Measurements from ENCODE around the gene MN1. TPM values are rescaled to one million over a fixed set of nuclear protein-coding genes. Genes with fewer than 3 reads are reported as not detected.
A peak's percentile ranks its signal among the peaks of the same experiment; 100 is the strongest.

MN1 gene
- total and polyA plus RNA-seq, 2 of the 8 experiments (the other 6 are each of a cell fraction or from before 2014, with no cell fraction given), result 3.1 to 4.9 TPM

GRCh38 chr22:27754888-27755480 is 46.6 kb downstream of the MN1 start:
- Histone ChIP-seq H3K4ac (replicated peaks; ENCODE audit: insufficient read length, low read depth, low read length) (no peak overlapping the region), H3K4me3 (ENCODE audit: extremely low read depth in 1 of 4, insufficient read depth in 2 of 4, low read depth in 3 of 4, low read length in 4 of 4) (no peak overlapping the region), H3K18ac (ENCODE audit: extremely low read depth, low read length) (no peak overlapping the region), H4K20me1 (replicated peaks in 1 of 2; ENCODE audit: control insufficient read depth in 1 of 2, insufficient read depth in 2 of 2, low read length in 2 of 2) (no peaks in the 10 kb centered on the region), H3K23me2 (ENCODE audit: low read depth, low read length) (no peaks in the 10 kb centered on the region), H2AFZ (ENCODE audit: low read length) (no peak overlapping the region), H4K5ac (ENCODE audit: insufficient read length, low read depth, low read length) (no peak overlapping the region), H4K8ac (ENCODE audit: extremely low read depth, insufficient read depth, low read length) (peak overlapping the region; percentile 20; the same call in 1 of the 2 replicates), H3K4me1 (replicated peaks in 1 of 4; ENCODE audit: control insufficient read depth in 3 of 4, insufficient read depth in 4 of 4, low read length in 3 of 4) (peaks cover 0 to 15% (median 9%) of the 10 kb centered on the region in 4 experiments; a peak in 6 of 7 replicates), H2BK5ac (ENCODE audit: low read depth, low read length) (no peak overlapping the region), H3K36me3 (ENCODE audit: control insufficient read depth in 2 of 4, insufficient read depth in 4 of 4, low read length in 3 of 4) (no peaks in the 10 kb centered on the region), H2BK12ac (ENCODE audit: low read depth, low read length) (peak overlapping the region; percentile 18; the same call in 1 of the 2 replicates), H4K91ac (replicated peaks; ENCODE audit: insufficient read length, low read length) (no peak overlapping the region), H3K14ac (ENCODE audit: insufficient read length) (no peak overlapping the region), H2BK20ac (ENCODE audit: low read length) (no peak overlapping the region; the same call in 1 of the 2 replicates), H3K27ac (ENCODE audit: low read depth, low read length) (no peak overlapping the region), H3K79me1 (ENCODE audit: low read depth, low read length) (no peaks in the 10 kb centered on the region), H2BK15ac (ENCODE audit: low read length) (no peak overlapping the region), H3K79me2 (ENCODE audit: control insufficient read depth in 1 of 2, insufficient read depth in 2 of 2, low read length in 2 of 2) (no peaks in the 10 kb centered on the region), H3K4me2 (ENCODE audit: insufficient read depth in 1 of 2, low read depth in 2 of 2, low read length in 2 of 2) (no peak overlapping the region), H3K9ac (replicated peaks in 1 of 4; ENCODE audit: extremely low read depth in 1 of 4, low read depth in 3 of 4, low read length in 3 of 4) (no peak overlapping the region), H3K23ac (ENCODE audit: insufficient read length) (no peak overlapping the region), H2AK5ac (ENCODE audit: low read depth, low read length) (no peak overlapping the region), H3K9me3 (ENCODE audit: insufficient read depth in 2 of 2, low read depth in 1 of 2, low read length in 1 of 2) (no peaks in the 10 kb centered on the region), H2BK120ac (replicated peaks; ENCODE audit: low read depth, low read length) (no peak overlapping the region), H3K27me3 (replicated peaks in 1 of 4; ENCODE audit: control insufficient read depth in 3 of 4, extremely low read depth in 1 of 4, insufficient read depth in 3 of 4, low read length in 3 of 4) (no peaks in the 10 kb centered on the region; a peak in 1 of 7 replicates), H3K56ac (replicated peaks; ENCODE audit: insufficient read length, low read depth, low read length) (no peak overlapping the region)
- 89% methylated on average over 8 of the region's 8 CpGs; no CpG with 5 or more reads in 1 of the 2 experiments for WGBS, 2 experiments (ENCODE audit: extremely low coverage in 1 of 2, insufficient coverage in 1 of 2, insufficient read length in 1 of 2, insufficient replicate concordance in 2 of 2, low coverage in 1 of 2, low lambda C conversion rate in 2 of 2, missing lambda C conversion rate in 1 of 2)
- TF ChIP-seq KDM1A (IDR thresholded peaks at IDR 0.05; ENCODE audit: borderline replicate concordance, low read length) (peak; percentile 57; the same call in 1 of the 2 replicates), SIX5 (IDR thresholded peaks at IDR 0.05; ENCODE audit: low read depth, low read length) (no peak)
- TF ChIP-seq, protein P1, sequence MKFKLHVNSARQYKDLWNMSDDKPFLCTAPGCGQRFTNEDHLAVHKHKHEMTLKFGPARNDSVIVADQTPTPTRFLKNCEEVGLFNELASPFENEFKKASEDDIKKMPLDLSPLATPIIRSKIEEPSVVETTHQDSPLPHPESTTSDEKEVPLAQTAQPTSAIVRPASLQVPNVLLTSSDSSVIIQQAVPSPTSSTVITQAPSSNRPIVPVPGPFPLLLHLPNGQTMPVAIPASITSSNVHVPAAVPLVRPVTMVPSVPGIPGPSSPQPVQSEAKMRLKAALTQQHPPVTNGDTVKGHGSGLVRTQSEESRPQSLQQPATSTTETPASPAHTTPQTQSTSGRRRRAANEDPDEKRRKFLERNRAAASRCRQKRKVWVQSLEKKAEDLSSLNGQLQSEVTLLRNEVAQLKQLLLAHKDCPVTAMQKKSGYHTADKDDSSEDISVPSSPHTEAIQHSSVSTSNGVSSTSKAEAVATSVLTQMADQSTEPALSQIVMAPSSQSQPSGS (IDR thresholded peaks at IDR 0.05; ENCODE audit: low read length), result no peak
- POLR2A ChIA-PET (ENCODE audit: partially characterized antibody), result interaction anchor here (1.0 to 1.4 kb wide), 2 partner anchors 14 to 42 kb away, joined by 3 read pairs; no protein-coding TSS in a partner anchor
- no peak for DNase-seq (ENCODE audit: low read depth in 1 of 2, low spot score in 2 of 2)
- CTCF ChIA-PET (ENCODE audit: partially characterized antibody), result interaction anchor here (0.6 to 1.4 kb wide), 3 partner anchors 12 to 74 kb away, joined by 3 to 4 read pairs (median 3); no protein-coding TSS in a partner anchor
- no peak for FAIRE-seq
